Central memory CD8-positive, alpha-beta T cell (primary cell): ENCODE measurements around the gene KCND1.
A peak's percentile ranks its signal among the peaks of the same experiment; 100 is the strongest.

Source experiments
- ATAC-seq: fragments of 150-1000 bp; cut with Tn5 transposase; replicated peaks from 2 replicates; pipeline ENCODE4 v1.10.0; 2022; ENCODE audit warnings: mild to moderate bottlenecking, moderate FRiP score, moderate number of reproducible peaks; ENCODE audit not compliant: poor library complexity, severe bottlenecking; ENCODE audit errors: extremely low read depth
- DNase-seq, 2 donors: peaks; one replicate each; pipeline ENCODE4 v3.0.0; 2021; ENCODE audit warnings: low spot score in 2 of 2
- H3K27ac Mint-ChIP-seq: one replicate; pipeline ENCODE4 v1.8.0; 2022; ENCODE audit warnings: low read depth, mild to moderate bottlenecking, moderate library complexity, mixed read lengths
- H3K27me3 Mint-ChIP-seq: one replicate; pipeline ENCODE4 v1.8.0; 2022; ENCODE audit warnings: mixed read lengths
- H3K36me3 Mint-ChIP-seq: one replicate; pipeline ENCODE4 v1.8.0; 2022; ENCODE audit warnings: mild to moderate bottlenecking, moderate library complexity, mixed read lengths; ENCODE audit not compliant: insufficient read depth
- H3K4me1 Mint-ChIP-seq: one replicate; pipeline ENCODE4 v1.8.0; 2022; ENCODE audit warnings: mixed read lengths
- H3K4me3 Mint-ChIP-seq: one replicate; pipeline ENCODE4 v1.8.0; 2022; ENCODE audit warnings: mild to moderate bottlenecking, moderate library complexity, mixed read lengths
- H3K9me3 Mint-ChIP-seq: one replicate; pipeline ENCODE4 v1.8.0; 2022; ENCODE audit warnings: mixed read lengths

KCND1 gene

DNA sequence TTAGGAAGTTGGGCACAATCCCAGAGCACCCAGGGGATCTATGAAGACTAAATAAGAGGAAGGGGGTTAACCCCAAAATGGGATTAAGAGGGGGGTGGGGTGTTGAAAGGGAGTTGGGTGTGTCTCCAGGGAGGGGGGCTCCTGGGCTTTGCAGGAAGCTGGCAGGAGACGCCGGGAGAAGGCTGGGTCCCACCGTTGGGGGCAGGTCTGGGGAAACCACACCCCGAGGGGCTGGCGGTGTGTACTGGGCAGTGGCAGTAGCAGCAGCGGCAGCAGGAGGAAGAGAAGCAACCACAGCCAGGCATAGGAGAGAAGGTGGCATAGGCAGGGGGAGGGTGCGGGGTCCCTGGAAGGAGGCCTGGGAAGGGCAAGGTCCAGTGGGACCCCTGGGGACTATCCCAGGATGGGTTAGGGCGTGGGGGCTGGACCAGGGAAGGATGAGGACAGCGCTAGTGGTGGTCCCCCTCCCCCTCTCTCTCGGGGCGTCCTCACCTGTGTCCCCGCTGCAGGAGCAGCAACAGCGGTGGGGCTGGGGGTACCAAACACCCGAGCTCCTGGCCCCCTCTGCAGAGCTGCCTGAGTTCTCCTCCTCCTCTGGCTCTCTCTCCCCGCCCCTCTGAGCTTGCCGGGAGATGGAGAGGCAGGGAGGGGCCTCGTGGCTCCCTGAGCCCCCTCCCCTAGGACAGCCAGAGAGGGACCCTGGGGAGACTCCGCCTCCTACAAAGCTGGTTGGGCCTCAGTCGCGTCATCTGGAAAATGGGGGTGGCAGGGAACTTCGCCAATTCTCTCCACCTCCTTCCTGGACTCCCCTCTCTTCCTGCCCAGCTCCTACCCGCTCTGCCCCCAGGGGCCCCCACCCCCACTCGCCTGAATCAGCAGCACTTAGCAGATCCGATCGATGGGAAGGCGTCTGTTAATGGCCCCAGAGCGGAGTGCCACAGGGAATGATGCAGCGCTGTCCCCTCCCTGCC is at the start of gene KCND1:
KCND1 (minus strand) TSS at position 596 of the 971 bp plus-strand sequence. CDS start 1,573 bp downstream, outside the sequence.
- Mint-ChIP-seq H3K4me3 (peak within 1 kb of the TSS; percentile 61), H3K9me3 (no peaks in the 10 kb centered on the region), H3K27me3 (no peaks in the 10 kb centered on the region), H3K4me1 (peaks cover 10% of the 10 kb centered on the region), H3K27ac (peak within 1 kb of the TSS; percentile 56), H3K36me3 (peaks cover 15% of the 10 kb centered on the region)
- DNase-seq (no peak), ATAC-seq (no peak)

DNA sequence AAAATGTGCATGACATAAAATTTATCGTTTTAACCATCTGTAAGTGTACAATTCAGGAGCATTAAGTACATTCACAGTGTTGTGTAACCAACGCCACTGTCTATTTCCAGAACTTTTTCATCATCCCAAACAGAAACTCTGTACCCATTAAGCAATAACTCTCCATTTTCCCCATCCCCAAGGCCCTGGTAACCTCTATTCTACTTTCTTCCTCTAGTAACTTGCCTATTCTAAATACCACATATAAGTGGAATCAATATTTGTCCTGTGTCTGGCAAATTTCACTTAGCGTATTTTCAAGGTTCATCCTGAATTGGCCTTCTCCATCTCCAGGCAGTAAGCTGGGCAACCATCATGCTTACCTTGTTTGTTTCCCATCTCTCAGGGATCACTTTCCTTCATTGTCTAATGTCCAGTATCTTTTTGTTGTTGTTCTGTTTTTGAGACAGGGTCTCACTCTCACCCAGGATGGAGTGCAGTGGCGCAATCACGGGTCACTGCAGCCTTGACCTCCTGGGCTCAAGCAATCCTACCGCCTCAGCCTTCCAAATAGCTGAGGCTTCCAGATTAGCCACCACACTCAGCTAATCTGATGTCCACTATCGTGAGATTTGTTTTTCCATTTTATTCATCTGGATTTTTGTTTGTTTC is 48.1 kb upstream of the KCND1 start:
- ATAC-seq (no peak), DNase-seq (no peak)
- H3K27ac Mint-ChIP-seq = peak overlapping the region; percentile 79
- H3K9me3 Mint-ChIP-seq = no peaks in the 10 kb centered on the region
- no peaks in the 10 kb centered on the region for H3K4me1 Mint-ChIP-seq
- H3K27me3 Mint-ChIP-seq = no peaks in the 10 kb centered on the region
- no peak overlapping the region for H3K4me3 Mint-ChIP-seq
- H3K36me3 Mint-ChIP-seq = peaks cover 2% of the 10 kb centered on the region

DNA sequence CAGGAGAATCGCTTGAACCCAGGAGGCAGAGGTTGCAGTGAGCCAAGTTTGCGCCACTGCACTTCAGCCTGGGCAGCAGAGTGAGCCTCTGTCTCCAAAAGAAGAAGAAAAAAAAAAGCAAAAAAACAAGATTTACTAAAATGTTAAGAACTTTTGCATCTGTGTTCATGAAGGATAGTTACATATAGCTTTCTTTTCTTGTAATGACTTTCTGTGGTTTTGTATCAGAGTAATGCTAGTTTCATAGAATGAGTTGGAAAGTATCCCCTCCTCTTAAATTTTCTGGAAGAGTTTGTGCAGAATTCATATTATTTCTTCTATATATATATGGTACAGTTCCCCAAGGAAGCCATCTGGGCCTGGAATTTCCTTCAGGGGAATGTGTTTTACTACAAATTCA is 47.4 kb upstream of the KCND1 start:
- H3K4me3 Mint-ChIP-seq = no peak overlapping the region
- no peaks in the 10 kb centered on the region for H3K36me3 Mint-ChIP-seq
- DNase-seq = no peak
- H3K9me3 Mint-ChIP-seq = no peaks in the 10 kb centered on the region
- H3K27ac Mint-ChIP-seq = peak overlapping the region; percentile 79
- H3K27me3 Mint-ChIP-seq = no peaks in the 10 kb centered on the region
- no peaks in the 10 kb centered on the region for H3K4me1 Mint-ChIP-seq
- ATAC-seq = no peak

DNA sequence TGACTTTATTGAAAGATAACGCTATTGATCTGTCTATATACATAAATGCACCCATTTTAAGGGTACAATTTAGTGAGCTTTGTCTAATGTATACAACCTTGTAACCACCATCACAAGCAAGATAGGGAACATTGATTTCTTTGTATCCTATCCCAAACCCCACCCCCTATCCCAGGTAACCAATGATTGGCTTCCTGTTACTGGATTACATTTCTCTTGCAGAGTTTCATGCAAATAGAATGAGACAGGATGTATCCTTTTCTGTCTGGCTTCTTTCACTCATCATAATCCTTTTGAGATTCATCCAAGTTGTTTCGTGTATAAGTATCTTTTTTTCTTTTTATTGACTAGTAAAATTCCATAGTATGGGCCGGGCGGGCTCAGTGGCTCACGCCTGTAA is 32.1 kb upstream of the KCND1 start:
- DNase-seq (no peak), ATAC-seq (no peak)
- Mint-ChIP-seq H3K36me3 (peaks cover 25% of the 10 kb centered on the region), H3K4me3 (peak overlapping the region; percentile 45), H3K27ac (no peak overlapping the region), H3K9me3 (no peaks in the 10 kb centered on the region), H3K4me1 (peaks cover 17% of the 10 kb centered on the region), H3K27me3 (no peaks in the 10 kb centered on the region)

DNA sequence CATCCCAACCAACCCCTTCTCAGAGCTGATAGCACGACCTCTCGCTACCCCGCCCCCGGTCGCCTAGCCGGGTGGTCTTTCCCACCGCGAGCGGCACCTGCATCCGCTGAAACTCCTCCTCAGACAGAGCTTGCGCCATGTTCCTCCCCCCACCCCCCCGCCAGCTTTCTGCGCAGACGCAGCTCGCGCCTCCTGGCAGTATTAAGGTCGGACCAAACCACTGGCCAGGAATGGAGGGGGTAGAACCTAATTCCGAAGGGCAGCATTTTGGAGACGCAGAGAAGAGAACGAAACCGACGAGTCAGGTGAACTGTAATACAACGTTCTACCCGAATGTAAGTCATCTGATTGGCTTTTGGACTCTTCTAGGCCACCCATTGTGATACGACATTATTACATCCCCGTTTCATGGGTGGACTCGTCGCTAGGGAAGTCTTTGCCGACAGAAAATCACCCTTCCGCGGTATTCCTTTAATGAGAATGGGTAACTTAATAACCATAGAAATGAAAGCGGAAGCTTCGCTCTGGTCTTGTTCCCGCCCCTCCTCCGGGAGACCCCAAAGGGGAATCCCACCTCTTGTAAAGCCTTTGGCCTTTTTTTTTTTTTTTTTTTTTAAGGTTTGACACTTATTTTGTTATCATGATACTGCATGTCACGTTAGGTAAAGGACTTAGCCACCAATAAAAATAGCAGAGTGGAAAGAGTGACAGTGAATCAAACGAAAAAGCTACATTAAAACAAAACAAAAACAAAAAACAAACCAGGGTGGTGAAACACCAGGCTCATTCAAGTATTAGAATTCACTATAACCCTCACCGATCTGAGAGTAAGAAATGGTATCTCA is 30.7 kb upstream of the KCND1 start, which contains the start of gene GRIPAP1:
GRIPAP1 (minus strand) TSS at position 174 of the 845 bp plus-strand sequence; CDS start at position 139, 35 bp downstream.
- no peaks in the 10 kb centered on the region for H3K27me3 Mint-ChIP-seq
- DNase-seq = peak; percentile 54 to 80
- peaks cover 31% of the 10 kb centered on the region for H3K4me1 Mint-ChIP-seq

DNA sequence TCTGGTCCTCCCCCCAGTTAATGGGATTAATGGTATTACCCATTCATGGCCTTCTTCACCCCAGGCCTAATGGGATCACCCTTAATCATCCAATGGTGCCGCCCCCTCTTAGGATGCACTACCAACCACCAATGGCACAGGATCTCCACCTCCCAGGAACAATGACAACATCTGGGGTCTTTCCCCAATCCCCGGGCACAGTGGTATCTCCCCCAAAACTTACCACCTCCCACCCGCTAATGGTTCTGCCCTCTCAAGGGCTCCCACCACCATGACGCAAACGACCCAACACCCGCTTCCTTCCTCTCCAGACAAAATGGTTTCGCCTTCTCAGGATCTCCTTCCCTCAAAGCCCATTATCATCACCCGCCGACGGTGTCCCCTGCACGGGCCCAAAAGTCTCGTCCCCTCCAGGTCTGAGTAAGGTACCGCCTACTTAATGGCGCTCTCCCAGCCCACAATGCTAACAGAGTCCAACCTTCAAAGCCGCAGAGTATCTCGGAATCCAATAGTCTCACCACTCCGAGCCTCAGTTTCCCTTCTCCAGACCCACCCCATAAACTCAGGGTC is 30.0 kb upstream of the KCND1 start:
- Mint-ChIP-seq H3K4me1 (peaks cover 38% of the 10 kb centered on the region), H3K27ac (peak overlapping the region; percentile 99), H3K27me3 (no peaks in the 10 kb centered on the region), H3K4me3 (peak overlapping the region; percentile 99), H3K9me3 (no peaks in the 10 kb centered on the region), H3K36me3 (peaks cover 29% of the 10 kb centered on the region)
- DNase-seq (peak; percentile 31 to 71), ATAC-seq (peak; percentile 59)

More for the DNA sequence above, 30.7 kb upstream of the KCND1 start, which contains the start of gene GRIPAP1:
- H3K4me3 Mint-ChIP-seq = peak within 1 kb of the TSS; percentile 99
- H3K27ac Mint-ChIP-seq = peak within 1 kb of the TSS; percentile 99
- peak; percentile 73 for ATAC-seq
- peaks cover 29% of the 10 kb centered on the region for H3K36me3 Mint-ChIP-seq
- no peaks in the 10 kb centered on the region for H3K9me3 Mint-ChIP-seq

DNA sequence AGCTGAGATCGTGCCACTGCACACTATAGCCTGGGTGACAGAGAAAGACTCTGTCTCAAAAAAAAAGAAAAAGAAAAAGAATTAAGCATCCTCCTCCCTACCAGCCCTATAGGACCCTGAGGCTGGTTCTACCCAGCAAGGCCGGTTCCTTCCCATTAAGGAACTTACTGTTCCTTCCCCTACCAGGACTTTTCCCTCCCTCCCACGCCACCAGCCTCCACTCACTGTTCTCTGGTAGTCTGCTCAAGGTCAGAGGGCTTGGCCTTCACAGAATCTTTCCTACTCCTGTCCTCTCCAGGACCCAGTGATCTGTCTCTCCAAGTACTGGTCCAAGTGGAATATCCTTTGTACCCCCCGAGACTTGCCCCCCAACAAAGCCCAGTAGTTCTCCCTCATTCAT is 29.0 kb upstream of the KCND1 start:
- DNase-seq = no peak
- no peaks in the 10 kb centered on the region for H3K9me3 Mint-ChIP-seq
- ATAC-seq = no peak
- H3K4me1 Mint-ChIP-seq = peaks cover 39% of the 10 kb centered on the region
- peak overlapping the region; percentile 99 for H3K4me3 Mint-ChIP-seq
- no peak overlapping the region for H3K27ac Mint-ChIP-seq
- H3K27me3 Mint-ChIP-seq = no peaks in the 10 kb centered on the region
- peaks cover 33% of the 10 kb centered on the region for H3K36me3 Mint-ChIP-seq

DNA sequence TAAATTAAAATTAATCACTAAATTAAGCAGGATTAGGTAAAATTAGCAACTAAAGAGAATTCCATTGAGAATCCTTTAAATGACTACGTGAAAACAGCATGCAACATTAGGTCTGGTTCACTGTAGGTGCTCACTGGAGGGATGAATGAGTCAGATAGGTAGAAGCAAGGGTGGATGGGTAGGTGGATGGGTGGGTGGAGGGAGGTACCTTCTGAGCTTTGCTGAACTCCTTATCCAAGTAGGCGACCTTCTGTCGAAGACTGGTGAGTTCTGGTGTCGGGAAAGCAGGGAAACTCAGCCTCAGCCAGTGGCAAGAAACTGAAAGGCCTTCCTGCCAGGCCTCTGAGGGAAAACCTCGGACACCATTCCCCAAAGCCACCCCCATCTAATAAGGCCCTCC is 27.4 kb upstream of the KCND1 start:
- H3K4me1 Mint-ChIP-seq = peaks cover 44% of the 10 kb centered on the region
- no peaks in the 10 kb centered on the region for H3K27me3 Mint-ChIP-seq
- H3K9me3 Mint-ChIP-seq = no peaks in the 10 kb centered on the region
- DNase-seq (no peak), ATAC-seq (no peak)
- H3K36me3 Mint-ChIP-seq = peaks cover 39% of the 10 kb centered on the region
- peak overlapping the region; percentile 12 for H3K27ac Mint-ChIP-seq
- H3K4me3 Mint-ChIP-seq = no peak overlapping the region

DNA sequence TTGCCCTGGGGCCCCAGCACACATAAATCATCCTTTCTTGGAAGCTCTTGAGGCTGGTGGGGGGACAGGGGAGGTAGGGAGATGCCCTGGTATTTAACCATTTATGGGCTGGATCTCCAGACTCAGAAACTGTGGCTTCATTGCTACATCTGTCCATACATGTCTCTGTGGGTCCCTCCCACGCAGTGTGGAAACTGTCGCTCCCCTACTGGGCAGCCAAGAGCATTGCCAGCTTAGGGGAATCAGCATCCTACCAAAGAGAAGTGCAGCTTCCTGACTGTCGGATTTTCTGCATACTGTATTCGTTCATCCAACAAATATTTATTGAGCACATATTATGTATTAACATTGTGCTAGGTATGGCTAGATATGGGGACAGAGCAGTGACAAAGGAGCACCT is 26.7 kb upstream of the KCND1 start:
- ATAC-seq (no peak), DNase-seq (no peak)
- no peak overlapping the region for H3K4me3 Mint-ChIP-seq
- peak overlapping the region; percentile 12 for H3K27ac Mint-ChIP-seq
- no peaks in the 10 kb centered on the region for H3K27me3 Mint-ChIP-seq
- H3K9me3 Mint-ChIP-seq = no peaks in the 10 kb centered on the region
- H3K36me3 Mint-ChIP-seq = peaks cover 44% of the 10 kb centered on the region
- peaks cover 44% of the 10 kb centered on the region for H3K4me1 Mint-ChIP-seq

DNA sequence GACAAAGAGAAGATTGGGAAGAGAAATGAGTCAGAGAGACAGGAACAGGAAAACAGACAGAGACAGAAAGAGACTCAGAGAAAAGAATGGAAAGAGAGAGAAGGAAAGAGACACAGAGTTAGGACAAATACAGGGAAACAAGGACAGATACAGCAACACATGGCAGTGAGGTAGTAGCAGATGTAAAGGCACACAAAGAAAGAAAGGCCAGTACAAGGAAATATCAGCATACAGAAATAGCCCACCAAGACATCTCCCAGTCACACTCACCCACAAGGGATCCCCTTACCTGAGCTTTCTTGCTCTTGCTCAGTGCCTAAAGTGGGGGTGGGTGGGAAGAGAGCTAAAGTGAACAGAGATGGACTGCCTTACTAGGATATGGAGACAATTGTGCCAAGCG is 26.2 kb upstream of the KCND1 start:
- Mint-ChIP-seq H3K4me1 (peaks cover 44% of the 10 kb centered on the region), H3K4me3 (no peak overlapping the region), H3K27me3 (no peaks in the 10 kb centered on the region), H3K36me3 (peaks cover 45% of the 10 kb centered on the region), H3K9me3 (no peaks in the 10 kb centered on the region), H3K27ac (peak overlapping the region; percentile 12)
- ATAC-seq (no peak), DNase-seq (no peak)

DNA sequence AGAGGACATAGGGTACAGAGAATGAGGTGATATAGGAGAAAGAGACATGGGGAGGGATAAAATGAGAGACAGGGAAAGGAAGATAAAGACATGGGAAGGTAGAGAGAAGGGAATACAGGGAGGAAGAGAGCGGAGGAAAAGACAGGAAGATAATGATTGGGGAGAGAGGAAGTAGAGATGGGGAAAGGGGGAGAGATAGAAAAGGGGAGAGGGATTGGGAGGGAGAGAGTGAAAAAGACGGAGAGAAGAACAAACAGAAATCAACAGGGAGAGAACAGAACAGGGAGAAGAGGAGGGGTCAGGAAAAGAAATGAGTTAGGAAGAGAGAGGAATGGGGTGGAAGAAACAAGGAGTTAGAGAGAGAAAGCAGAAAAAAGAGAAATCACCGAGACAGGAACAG is 25.8 kb upstream of the KCND1 start:
- no peak for ATAC-seq
- H3K36me3 Mint-ChIP-seq = peaks cover 46% of the 10 kb centered on the region
- H3K4me3 Mint-ChIP-seq = no peak overlapping the region
- H3K9me3 Mint-ChIP-seq = no peaks in the 10 kb centered on the region
- no peaks in the 10 kb centered on the region for H3K27me3 Mint-ChIP-seq
- H3K4me1 Mint-ChIP-seq = peaks cover 44% of the 10 kb centered on the region
- peak overlapping the region; percentile 12 for H3K27ac Mint-ChIP-seq
- no peak for DNase-seq

DNA sequence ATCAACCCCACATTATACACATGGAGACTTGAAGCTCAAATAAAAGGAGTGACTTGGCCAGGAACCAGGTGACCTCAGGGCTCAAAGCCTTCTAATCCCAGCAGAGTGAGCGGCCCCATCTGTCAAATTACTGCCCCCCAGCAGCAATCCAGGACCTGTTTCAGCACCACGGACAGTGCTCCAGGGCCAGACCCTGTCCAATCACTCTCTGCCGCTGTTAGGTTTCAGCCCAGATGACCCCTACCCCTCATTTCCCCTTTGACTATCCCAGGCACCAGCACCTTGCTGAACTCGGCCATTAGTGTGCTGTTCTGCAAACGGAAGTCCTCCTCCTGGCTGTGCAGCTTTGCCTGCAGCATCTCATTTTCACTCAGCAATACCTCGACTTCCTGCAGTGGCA is 25.3 kb upstream of the KCND1 start:
- Mint-ChIP-seq H3K4me3 (no peak overlapping the region), H3K27me3 (no peaks in the 10 kb centered on the region), H3K9me3 (no peaks in the 10 kb centered on the region), H3K4me1 (peaks cover 42% of the 10 kb centered on the region), H3K27ac (no peak overlapping the region), H3K36me3 (peaks cover 46% of the 10 kb centered on the region)
- ATAC-seq (no peak), DNase-seq (no peak)
